HG02588 (cell line): ENCODE measurements around the gene CDH24.

Source experiments
- ATAC-seq: cut with Tn5 transposase; IDR thresholded peaks from one replicate; pipeline ENCODE4 v1.9.1; 2021; ENCODE audit warnings: mild to moderate bottlenecking, moderate library complexity; ENCODE audit not compliant: unreplicated experiment

Gene CDH24

GRCh38 chr14:23056956-23057756, at the start of gene CDH24:
Gene CDH24 (minus strand): TSS chr14:23057520. CDS start chr14:23055733, 1,787 bp downstream.
- peak; percentile 49 for ATAC-seq

GRCh38 chr14:23106747-23107045, 49.4 kb upstream of the CDH24 start:
- ATAC-seq = no peak

GRCh38 chr14:23105348-23105824, 48.1 kb upstream of the CDH24 start:
- ATAC-seq = no peak

DNA sequence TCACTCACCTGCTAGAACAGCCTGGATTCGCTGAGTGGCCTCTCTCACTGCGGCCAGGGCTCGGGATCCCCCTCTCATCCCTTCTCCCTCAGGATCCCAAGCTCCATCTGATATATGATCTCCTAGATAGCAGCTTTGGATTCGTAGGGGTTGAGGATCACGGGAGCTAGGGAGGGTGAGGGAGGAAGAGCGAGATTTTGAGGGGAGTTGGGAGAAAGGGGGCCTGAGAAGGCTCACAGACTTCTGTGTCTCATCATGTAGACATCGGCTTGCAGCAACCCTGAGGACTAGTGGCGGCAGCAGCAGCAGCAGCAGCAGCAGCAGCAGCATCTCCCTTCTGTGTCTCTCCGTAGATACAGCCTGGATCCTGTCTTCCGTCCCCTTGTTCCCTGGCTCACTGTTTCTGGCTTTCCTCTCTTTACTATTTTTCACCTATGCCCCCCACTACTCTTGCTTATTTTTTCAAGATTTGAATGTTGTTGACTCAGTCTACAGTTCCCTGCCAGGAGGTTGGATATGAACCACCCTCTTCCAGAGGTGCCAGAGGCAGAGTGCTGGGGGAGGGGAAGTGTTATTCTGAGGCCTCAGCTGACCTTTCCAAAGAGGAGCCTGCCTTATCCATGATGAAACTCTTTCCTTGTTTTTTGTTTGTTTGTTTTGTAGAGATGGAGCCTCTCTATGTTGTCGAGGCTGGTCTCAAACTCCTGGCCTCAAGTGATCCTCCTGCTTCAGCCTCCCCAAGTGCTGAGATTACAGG, 47.4 kb upstream of the CDH24 start, which contains the start of gene CIROP:
TSS of gene CIROP (minus strand) at position 399 of the 757 bp plus-strand sequence. CDS start at position 330, 69 bp downstream.
- no peak for ATAC-seq

- no peak for ATAC-seq
Measured at GRCh38 chr14:23104070-23104590, 46.8 kb upstream of the CDH24 start.

GRCh38 chr14:23103581-23103980, 46.3 kb upstream of the CDH24 start:
- ATAC-seq = no peak

DNA sequence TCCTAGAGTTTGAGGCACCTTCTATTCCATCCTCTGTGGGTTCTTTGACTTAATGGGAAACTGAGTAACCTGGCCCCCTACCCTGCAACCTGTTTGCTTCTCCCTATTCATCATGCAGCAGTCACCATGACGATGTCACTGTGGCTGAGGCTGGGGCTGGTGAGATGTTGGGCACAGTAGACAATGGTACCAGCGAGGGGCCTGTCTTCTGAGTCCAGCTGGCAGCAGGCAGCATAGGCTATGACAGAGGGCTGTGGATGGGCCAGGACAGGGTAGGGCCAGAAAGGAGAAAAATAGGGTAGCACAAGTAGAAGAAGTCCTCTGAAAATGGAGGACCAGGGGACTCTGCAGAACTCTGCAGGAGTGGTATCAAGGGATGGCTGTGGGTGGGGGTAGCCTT, 45.5 kb upstream of the CDH24 start:
- no peak for ATAC-seq

- no peak for ATAC-seq
Measured at GRCh38 chr14:23101986-23102625, 44.8 kb upstream of the CDH24 start.

- ATAC-seq = no peak
Measured at GRCh38 chr14:23101213-23101970, 44.1 kb upstream of the CDH24 start.

DNA sequence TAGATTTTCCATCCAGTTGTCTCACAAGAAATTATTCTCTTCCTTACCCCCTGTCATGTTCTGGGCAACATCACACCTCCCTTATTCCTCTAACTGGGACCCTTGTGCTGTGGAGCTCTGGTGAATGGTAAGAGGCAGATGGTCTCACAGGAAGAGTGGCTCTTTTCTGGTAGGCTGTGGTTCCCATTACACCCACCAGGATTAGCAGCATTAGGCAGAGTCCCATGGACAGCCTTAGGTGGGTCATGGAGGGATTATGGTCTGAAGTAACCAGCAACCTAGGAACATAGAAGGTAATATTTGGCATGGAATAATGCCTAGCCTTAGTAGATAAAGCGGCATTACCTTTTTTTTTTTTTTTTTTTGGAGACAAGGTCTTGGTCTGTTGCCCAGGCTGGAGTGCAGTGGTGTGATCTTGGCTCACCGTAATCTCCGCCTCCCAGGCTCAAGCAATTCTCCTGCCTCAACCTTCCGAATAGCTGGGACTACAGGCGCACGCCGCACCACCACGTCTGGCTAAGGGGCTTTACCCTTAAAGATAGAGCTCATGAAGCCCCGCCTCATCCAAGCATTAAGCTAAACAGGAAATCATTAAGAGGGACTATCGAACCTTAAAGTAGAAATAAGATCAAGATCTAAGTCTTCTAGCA, 42.0 kb upstream of the CDH24 start:
- no peak for ATAC-seq

DNA sequence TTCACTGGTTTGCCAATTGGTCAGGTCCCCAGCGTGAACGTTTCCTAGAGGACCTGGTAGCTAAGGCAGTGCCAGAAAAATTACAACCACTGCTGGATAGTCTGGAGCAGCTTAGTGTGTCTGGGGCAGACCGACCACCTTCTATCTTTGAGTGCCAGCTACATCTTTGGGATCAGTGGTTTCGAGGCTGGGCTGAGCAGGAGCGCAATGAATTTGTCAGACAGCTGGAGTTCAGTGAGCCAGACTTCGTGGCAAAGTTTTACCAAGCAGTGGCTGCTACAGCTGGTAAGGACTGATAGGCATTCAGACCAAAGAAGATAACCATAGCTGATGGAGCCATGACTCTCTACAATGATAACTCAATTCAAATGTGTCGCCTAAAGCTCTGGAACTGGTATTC, 40.5 kb upstream of the CDH24 start:
- ATAC-seq = no peak

DNA sequence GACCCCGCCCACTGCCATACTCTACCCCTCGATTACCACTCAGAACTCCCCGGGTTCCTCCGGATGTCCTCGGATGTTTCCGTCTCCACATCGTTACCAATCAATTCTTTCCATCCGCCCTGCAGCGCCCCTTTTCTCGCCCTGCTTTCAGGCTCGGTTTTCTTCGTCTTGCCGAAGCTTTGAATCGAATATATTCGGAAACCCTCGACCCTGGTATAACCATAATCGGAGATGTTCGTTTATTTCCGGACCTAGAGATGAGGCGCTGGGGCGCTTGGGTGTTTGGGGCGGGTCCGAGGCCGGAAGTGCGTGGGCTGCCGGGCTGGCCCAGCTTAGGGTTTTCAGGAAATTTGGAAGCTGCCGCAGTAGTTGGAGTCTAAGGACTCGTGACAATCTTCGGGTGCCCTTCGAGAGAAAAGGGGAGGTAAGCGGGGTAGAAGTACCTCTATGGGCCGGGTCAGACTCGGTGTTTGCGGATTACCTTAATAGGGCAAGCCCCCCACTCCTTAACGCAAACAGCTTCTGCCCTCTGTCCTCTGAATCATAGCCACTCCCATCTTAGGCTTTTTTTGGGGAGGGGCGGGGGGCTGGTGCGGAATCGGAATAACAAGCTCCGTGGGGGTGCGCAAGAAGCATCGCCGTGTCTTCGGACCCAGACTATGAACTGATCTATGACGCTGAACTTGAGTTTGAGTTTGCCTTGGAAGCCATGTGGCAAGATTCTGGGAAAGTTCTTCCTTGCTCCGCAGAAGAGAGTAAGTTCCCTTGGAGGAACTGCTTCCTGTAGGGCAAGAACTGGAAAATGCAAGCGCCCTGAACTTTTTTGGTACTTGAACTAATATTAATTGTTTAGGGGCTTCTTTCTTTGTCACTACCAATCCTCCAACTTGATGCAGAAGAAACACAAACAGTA, 38.1 kb upstream of the CDH24 start, which contains the start of gene C14orf119:
TSS of gene C14orf119 (plus strand) at position 310 of the 913 bp plus-strand sequence. CDS start 2,154 bp downstream, outside the sequence.
- peak; percentile 87 for ATAC-seq

GRCh38 chr14:23094666-23095195, 37.4 kb upstream of the CDH24 start, which contains the start of gene ACIN1:
Gene ACIN1 (minus strand): TSS chr14:23095136. CDS start chr14:23095112, 24 bp downstream.
- ATAC-seq = peak; percentile 35

DNA sequence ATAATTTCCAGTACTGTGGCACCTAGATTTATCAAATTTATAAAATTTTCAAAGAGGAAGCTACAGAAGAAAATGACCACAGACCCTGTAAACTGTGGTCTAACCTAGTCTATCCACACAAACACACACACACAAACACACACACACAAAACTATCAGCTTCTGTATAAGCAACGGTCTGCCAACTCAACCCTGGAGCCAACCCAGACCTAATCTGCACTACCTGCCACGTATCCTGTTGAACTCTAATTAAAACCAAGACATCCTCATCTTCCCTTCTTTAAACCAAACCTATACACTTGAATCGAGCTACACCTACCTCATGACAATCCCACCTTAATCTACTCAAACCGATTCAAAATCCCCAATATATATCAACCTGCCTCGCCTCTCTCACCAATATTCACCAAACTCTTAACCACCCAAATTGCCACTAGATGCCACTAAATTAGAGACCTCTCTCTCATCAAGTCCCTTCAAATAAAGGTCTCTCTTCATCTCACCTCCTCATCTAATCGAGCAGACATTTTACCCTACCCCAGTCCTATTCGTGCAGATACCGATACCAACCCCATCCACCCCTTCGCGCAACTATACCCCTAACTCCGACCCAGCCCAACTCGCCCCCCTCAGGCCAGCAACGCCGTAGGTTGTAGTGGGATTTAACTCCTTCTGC, 36.8 kb upstream of the CDH24 start:
- ATAC-seq = no peak

DNA sequence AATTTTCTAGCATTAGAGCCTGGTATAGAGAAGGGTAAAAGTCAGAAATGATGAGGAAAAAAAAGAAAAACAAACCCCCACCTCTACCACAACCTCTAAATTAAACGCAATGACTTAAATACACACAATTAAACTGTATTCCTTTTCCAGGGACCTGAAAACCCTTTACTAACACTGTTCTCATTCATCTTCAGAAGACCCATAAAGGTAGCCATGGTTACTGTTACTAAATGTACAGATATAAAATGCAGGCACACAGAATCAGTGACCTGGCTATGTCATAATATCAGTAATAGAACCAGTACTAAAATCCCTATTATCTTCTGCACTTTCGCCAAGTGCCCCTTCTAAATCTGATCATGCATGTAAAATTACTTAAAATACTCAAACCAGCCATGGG, 36.2 kb upstream of the CDH24 start:
- ATAC-seq = no peak

- no peak for ATAC-seq
Measured at GRCh38 chr14:23093104-23093503, 35.8 kb upstream of the CDH24 start.

- ATAC-seq = no peak
Measured at GRCh38 chr14:23091294-23092225, 34.2 kb upstream of the CDH24 start.
